Gastroesophageal sphincter (tissue), 4 donors: Measurements from ENCODE around the gene POR. TPM values are rescaled to one million over a fixed set of nuclear protein-coding genes. Genes with fewer than 3 reads are reported as not detected.

Experiments used
- ATAC-seq: fragments of 150-250 bp; one replicate; pipeline ENCODE4 v1.9.1; 2016; ENCODE audit warnings: mild to moderate bottlenecking, moderate library complexity
- H3K27ac ChIP-seq, 4 donors: fragments of 200-600 bp; sonication (generic) in 3 of 4; 1 replicate in 3 of 4; 2 replicates in 1 of 4; pipeline ENCODE4 v1.5.1; 2016 to 2019
- H3K27me3 ChIP-seq: fragments of 200-600 bp; sonication (generic); one replicate; pipeline ENCODE4 v1.5.1; 2019
- H3K36me3 ChIP-seq, 2 donors: fragments of 200-600 bp; sonication (generic); one replicate each; pipeline ENCODE4 v1.5.1; 2019; ENCODE audit warnings: control low read depth in 1 of 2
- H3K4me1 ChIP-seq, 3 donors: fragments of 200-600 bp; sonication (generic); 1 replicate in 2 of 3; 2 replicates in 1 of 3; pipeline ENCODE4 v1.5.1; 2016 to 2019; ENCODE audit warnings: control low read depth in 2 of 3
- H3K4me3 ChIP-seq, 2 donors: fragments of 200-600 bp; sonication (generic); one replicate each; pipeline ENCODE4 v1.5.1; 2019; ENCODE audit warnings: mild to moderate bottlenecking in 1 of 2, moderate library complexity in 1 of 2
- H3K9me3 ChIP-seq, 3 donors: fragments of 200-600 bp; sonication (generic); one replicate each; pipeline ENCODE4 v1.5.1; 2017 to 2019; ENCODE audit warnings: control low read depth in 2 of 3
- EP300 ChIP-seq: sonication (generic); formaldehyde crosslinking; IDR thresholded peaks from one replicate; pipeline ENCODE4 v1.6.1; 2017; ENCODE audit warnings: antibody characterized with exemption, mild to moderate bottlenecking
- POLR2A ChIP-seq, 2 donors: fragments of 450-650 bp; IDR thresholded peaks; one replicate each; pipeline ENCODE4 v1.6.1; 2017; ENCODE audit warnings: antibody characterized with exemption in 2 of 2, mild to moderate bottlenecking in 2 of 2, moderate library complexity in 1 of 2
- POLR2AphosphoS5 ChIP-seq: sonication (generic); formaldehyde crosslinking; IDR thresholded peaks from one replicate; pipeline ENCODE4 v1.6.1; 2017; ENCODE audit warnings: antibody characterized with exemption
- WGBS, 2 donors: methylation state at CpG; one replicate each; pipeline ENCODE4 v1.1.5; 2018; ENCODE audit warnings: low coverage in 1 of 2; 5-methylcytosine and 5-hydroxymethylcytosine counted together
- total RNA-seq, 4 donors: library from RNA; depleted of rRNA; stranded (reverse); fragments of >200 nt; gene quantifications; one replicate each; pipeline ENCODE4 v1.1.0, GENCODE V29; 2016
- TF ChIP-seq, protein P1 (sequence below), 4 experiments: fragments of 200-600 bp in 2 of 4; fragments of 450-650 bp in 2 of 4; sonication (generic) in 1 of 4; IDR thresholded peaks; one replicate each; pipeline ENCODE4 v1.5.1; 2017 to 2019; ENCODE audit warnings: antibody characterized with exemption in 4 of 4, mild to moderate bottlenecking in 2 of 4, moderate library complexity in 2 of 4

The POR gene
- total RNA-seq, 4 donors from 2014 or later: 31.5 to 54.3 (median 47.7) TPM

GRCh38 chr7:75967055-75967454 is 52.1 kb downstream of the POR start:
- WGBS, 2 donors: 57 to 83% methylated on average over 1 to 4 of the region's 11 CpGs
- Histone ChIP-seq H3K4me3 (no peak overlapping the region), H3K27me3 (no peaks in the 10 kb centered on the region), H3K36me3 (peaks cover 0 to 8% of the 10 kb centered on the region in 2 donors), H3K4me1 (peaks cover 0 to 80% (median 48%) of the 10 kb centered on the region in 3 donors), H3K27ac (peak overlapping the region; percentile 45 to 88 (median 86)), H3K9me3 (no peaks in the 10 kb centered on the region)
- ATAC-seq: no peak
- TF ChIP-seq POLR2AphosphoS5 (no peak), EP300 (no peak), POLR2A (IDR thresholded peaks at IDR 0.05) (no peak)
- TF ChIP-seq, protein P1, sequence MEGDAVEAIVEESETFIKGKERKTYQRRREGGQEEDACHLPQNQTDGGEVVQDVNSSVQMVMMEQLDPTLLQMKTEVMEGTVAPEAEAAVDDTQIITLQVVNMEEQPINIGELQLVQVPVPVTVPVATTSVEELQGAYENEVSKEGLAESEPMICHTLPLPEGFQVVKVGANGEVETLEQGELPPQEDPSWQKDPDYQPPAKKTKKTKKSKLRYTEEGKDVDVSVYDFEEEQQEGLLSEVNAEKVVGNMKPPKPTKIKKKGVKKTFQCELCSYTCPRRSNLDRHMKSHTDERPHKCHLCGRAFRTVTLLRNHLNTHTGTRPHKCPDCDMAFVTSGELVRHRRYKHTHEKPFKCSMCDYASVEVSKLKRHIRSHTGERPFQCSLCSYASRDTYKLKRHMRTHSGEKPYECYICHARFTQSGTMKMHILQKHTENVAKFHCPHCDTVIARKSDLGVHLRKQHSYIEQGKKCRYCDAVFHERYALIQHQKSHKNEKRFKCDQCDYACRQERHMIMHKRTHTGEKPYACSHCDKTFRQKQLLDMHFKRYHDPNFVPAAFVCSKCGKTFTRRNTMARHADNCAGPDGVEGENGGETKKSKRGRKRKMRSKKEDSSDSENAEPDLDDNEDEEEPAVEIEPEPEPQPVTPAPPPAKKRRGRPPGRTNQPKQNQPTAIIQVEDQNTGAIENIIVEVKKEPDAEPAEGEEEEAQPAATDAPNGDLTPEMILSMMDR (IDR thresholded peaks at IDR 0.05): no peak

- Histone ChIP-seq H3K27ac (peak overlapping the region; percentile 45 to 88 (median 86)), H3K27me3 (no peaks in the 10 kb centered on the region), H3K4me1 (peaks cover 0 to 79% (median 48%) of the 10 kb centered on the region in 3 donors), H3K36me3 (peaks cover 0 to 13% of the 10 kb centered on the region in 2 donors), H3K9me3 (no peaks in the 10 kb centered on the region), H3K4me3 (peak overlapping the region in 1 of 2 donors; percentile 10)
- peak; percentile 11 for ATAC-seq
- 0 to 8% methylated on average over 2 to 5 of the region's 13 CpGs for WGBS, 2 donors
- TF ChIP-seq POLR2AphosphoS5 (no peak), POLR2A (IDR thresholded peaks at IDR 0.05) (no peak), EP300 (no peak)
- TF ChIP-seq, protein P1 (IDR thresholded peaks at IDR 0.05): no peak
Measured at GRCh38 chr7:75967487-75967997, 52.6 kb downstream of the POR start.

DNA sequence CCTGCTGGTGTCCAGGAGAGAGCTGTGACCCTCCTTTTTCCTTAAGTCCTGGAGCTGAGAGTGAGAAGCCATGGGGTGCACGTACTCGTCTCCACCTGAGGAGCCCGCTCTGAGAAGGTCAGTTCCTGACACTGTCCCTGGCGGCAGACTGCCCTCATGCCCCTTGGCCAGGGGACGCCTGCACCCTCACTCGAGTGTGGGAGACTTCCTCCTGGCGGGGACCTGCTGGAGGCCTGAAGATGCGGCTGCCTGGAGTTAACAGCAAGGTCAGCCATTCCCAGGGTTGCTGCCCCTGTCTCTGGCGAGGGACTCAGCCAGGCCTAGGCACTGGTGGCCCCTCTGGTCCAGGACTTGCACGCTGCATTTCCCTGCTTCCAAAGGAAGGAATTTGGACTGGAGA is 53.1 kb downstream of the POR start:
- no peaks in the 10 kb centered on the region for H3K27me3 ChIP-seq
- ATAC-seq: no peak
- peak overlapping the region in 1 of 2 donors; percentile 10 for H3K4me3 ChIP-seq
- peaks cover 0 to 79% (median 46%) of the 10 kb centered on the region in 3 donors for H3K4me1 ChIP-seq
- TF ChIP-seq, protein P1 (IDR thresholded peaks at IDR 0.05): no peak
- TF ChIP-seq EP300: no peak
- TF ChIP-seq POLR2AphosphoS5: no peak
- no peak for TF ChIP-seq POLR2A (IDR thresholded peaks at IDR 0.05)
- H3K36me3 ChIP-seq: peaks cover 0 to 17% of the 10 kb centered on the region in 2 donors
- H3K9me3 ChIP-seq: no peaks in the 10 kb centered on the region
- peak overlapping the region in 3 of 4 donors; percentile 84 to 88 (median 87) for H3K27ac ChIP-seq
- WGBS, 2 donors: no CpG with 5 or more reads among the region's 10 CpGs

DNA sequence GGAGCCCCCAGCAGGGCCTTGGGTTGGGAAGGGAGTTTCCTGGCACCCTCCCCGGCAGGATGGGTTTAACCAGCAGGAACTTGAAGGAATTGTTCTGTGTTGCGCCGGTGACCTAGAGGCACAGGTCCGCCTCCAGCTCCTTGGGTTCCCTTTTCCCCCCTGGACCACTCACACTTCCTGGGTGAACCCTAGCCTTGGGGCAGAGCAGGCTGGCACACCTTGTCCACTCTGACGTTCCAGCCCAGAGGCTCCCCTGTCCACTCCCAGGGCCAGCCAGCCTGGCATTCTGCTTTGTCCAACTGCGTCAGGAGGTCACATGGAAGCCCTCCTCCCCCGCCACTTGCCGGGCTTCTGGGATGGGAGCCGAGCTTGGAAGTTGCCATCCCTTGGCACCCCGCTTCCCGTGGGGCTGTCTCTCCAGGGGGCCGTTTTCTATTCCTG is 53.6 kb downstream of the POR start:
- no peak for ATAC-seq
- peak overlapping the region in 3 of 4 donors; percentile 84 to 88 (median 87) for H3K27ac ChIP-seq
- H3K9me3 ChIP-seq: no peaks in the 10 kb centered on the region
- H3K27me3 ChIP-seq: no peaks in the 10 kb centered on the region
- peaks cover 0 to 77% (median 43%) of the 10 kb centered on the region in 3 donors for H3K4me1 ChIP-seq
- TF ChIP-seq POLR2A (IDR thresholded peaks at IDR 0.05) (no peak), EP300 (no peak), POLR2AphosphoS5 (no peak)
- TF ChIP-seq, protein P1 (IDR thresholded peaks at IDR 0.05): no peak
- 60 to 80% methylated on average over 1 to 2 of the region's 12 CpGs for WGBS, 2 donors
- H3K36me3 ChIP-seq: peaks cover 0 to 23% of the 10 kb centered on the region in 2 donors
- peak overlapping the region in 1 of 2 donors; percentile 10 for H3K4me3 ChIP-seq

DNA sequence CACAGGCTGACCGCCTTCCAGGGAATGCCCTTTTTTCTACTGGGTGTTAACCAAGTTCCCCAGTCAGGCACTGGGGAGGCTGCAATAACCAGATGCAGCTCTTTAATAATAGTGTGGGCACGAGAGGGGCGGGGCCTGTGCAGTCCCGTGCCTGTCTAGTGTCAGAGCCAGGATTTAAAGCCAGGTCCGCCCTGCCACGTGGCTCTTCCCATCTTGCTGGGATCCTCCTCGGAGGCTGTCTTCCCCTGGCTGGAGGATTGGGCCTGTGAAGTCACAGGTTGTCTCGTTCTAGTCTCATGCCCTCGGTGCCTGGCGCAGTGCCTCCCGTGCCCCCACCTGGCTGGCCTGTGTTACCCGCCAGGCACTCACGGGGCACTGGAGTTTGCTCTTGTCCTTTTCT is 54.2 kb downstream of the POR start:
- peaks cover 0 to 29% of the 10 kb centered on the region in 2 donors for H3K36me3 ChIP-seq
- peak overlapping the region in 3 of 4 donors; percentile 84 to 88 (median 87) for H3K27ac ChIP-seq
- no peak for ATAC-seq
- H3K27me3 ChIP-seq: no peaks in the 10 kb centered on the region
- WGBS, 2 donors: 38 to 80% methylated on average over 1 to 4 of the region's 13 CpGs
- H3K4me3 ChIP-seq: no peak overlapping the region
- no peaks in the 10 kb centered on the region for H3K9me3 ChIP-seq
- peak; percentile 55 for TF ChIP-seq POLR2AphosphoS5
- no peak for TF ChIP-seq EP300
- TF ChIP-seq POLR2A (IDR thresholded peaks at IDR 0.05): no peak
- peaks cover 0 to 77% (median 43%) of the 10 kb centered on the region in 3 donors for H3K4me1 ChIP-seq
